Tibial nerve (tissue), 4 donors: Measurements from ENCODE around the gene INO80. TPM values are rescaled to one million over a fixed set of nuclear protein-coding genes. Genes with fewer than 3 reads are reported as not detected.

Experiments used
- DNase-seq, 2 donors: peaks; one replicate each; pipeline ENCODE4 v3.0.0-alpha.2; 2019; ENCODE audit warnings: low spot score in 2 of 2
- H3K27ac ChIP-seq, 4 donors: fragments of 200-600 bp; sonication (generic) in 3 of 4; one replicate each; pipeline ENCODE4 v1.5.1; 2017 to 2019; ENCODE audit warnings: mild to moderate bottlenecking in 1 of 4
- H3K27me3 ChIP-seq, 2 donors: fragments of 200-600 bp; sonication (generic) in 1 of 2; one replicate each; pipeline versions ENCODE4 v1.5.1 to v1.6.0; 2017 to 2019
- H3K36me3 ChIP-seq, 3 donors: fragments of 200-600 bp; sonication (generic); one replicate each; pipeline ENCODE4 v1.5.1; 2018 to 2019
- H3K4me1 ChIP-seq, 4 donors: fragments of 200-600 bp; sonication (generic) in 3 of 4; one replicate each; pipeline ENCODE4 v1.5.1; 2017 to 2019
- H3K4me3 ChIP-seq, 4 donors: fragments of 200-600 bp; sonication (generic) in 3 of 4; one replicate each; pipeline ENCODE4 v1.5.1; 2017 to 2019; ENCODE audit warnings: mild to moderate bottlenecking in 1 of 4, moderate library complexity in 1 of 4
- H3K9me3 ChIP-seq, 4 donors: fragments of 200-600 bp; sonication (generic) in 3 of 4; one replicate each; pipeline ENCODE4 v1.5.1; 2017 to 2019
- CTCF ChIP-seq, 5 experiments: fragments of 200-600 bp in 3 of 5; fragments of 450-650 bp in 2 of 5; sonication (generic) in 3 of 5; IDR thresholded peaks; one replicate each; pipeline ENCODE4 v1.5.1; 2016 to 2019; ENCODE audit warnings: antibody characterized with exemption in 5 of 5, mild to moderate bottlenecking in 3 of 5, moderate library complexity in 2 of 5
- EP300 ChIP-seq, 2 donors: sonication (generic); formaldehyde crosslinking; IDR thresholded peaks; one replicate each; pipeline ENCODE4 v1.6.1; 2017; ENCODE audit warnings: antibody characterized with exemption in 2 of 2, mild to moderate bottlenecking in 1 of 2
- POLR2A ChIP-seq, 2 donors: fragments of 450-650 bp; IDR thresholded peaks; one replicate each; pipeline ENCODE4 v1.6.1; 2017; ENCODE audit warnings: antibody characterized with exemption in 2 of 2, mild to moderate bottlenecking in 2 of 2, moderate library complexity in 2 of 2
- WGBS, 2 donors: methylation state at CpG; one replicate each; pipeline ENCODE4 v1.1.5; 2018; 5-methylcytosine and 5-hydroxymethylcytosine counted together
- total RNA-seq, 4 donors: library from RNA; depleted of rRNA; stranded (reverse); fragments of >200 nt; gene quantifications; one replicate each; pipeline ENCODE4 v1.1.0, GENCODE V29; 2016

INO80 gene
- total RNA-seq, 4 donors from 2014 or later: 21.6 to 40.8 (median 33.2) TPM

- no peak for DNase-seq
- Histone ChIP-seq H3K9me3 (no peaks in the 10 kb centered on the region), H3K4me1 (peaks cover 0 to 7% (median 2%) of the 10 kb centered on the region in 4 donors), H3K36me3 (peaks cover 2 to 75% (median 6%) of the 10 kb centered on the region in 3 donors), H3K4me3 (no peak overlapping the region), H3K27me3 (no peaks in the 10 kb centered on the region), H3K27ac (no peak overlapping the region)
- TF ChIP-seq CTCF (IDR thresholded peaks at IDR 0.05) (no peak), POLR2A (IDR thresholded peaks at IDR 0.05) (no peak), EP300 (IDR thresholded peaks at IDR 0.05) (no peak)
- WGBS, 2 donors: 95 to 96% methylated on average over 4 of the region's 4 CpGs
Observed at GRCh38 chr15:40999190-40999589, 116.9 kb downstream of the INO80 start.

- no peaks in the 10 kb centered on the region for H3K27me3 ChIP-seq
- H3K27ac ChIP-seq: no peak overlapping the region
- TF ChIP-seq CTCF (IDR thresholded peaks at IDR 0.05) (no peak), EP300 (IDR thresholded peaks at IDR 0.05) (no peak), POLR2A (IDR thresholded peaks at IDR 0.05) (no peak)
- H3K4me1 ChIP-seq: no peaks in the 10 kb centered on the region
- WGBS, 2 donors: 94% methylated on average over 3 of the region's 3 CpGs
- H3K9me3 ChIP-seq: no peaks in the 10 kb centered on the region
- H3K36me3 ChIP-seq: peaks cover 2 to 80% (median 6%) of the 10 kb centered on the region in 3 donors
- no peak overlapping the region for H3K4me3 ChIP-seq
- DNase-seq: no peak
Observed at GRCh38 chr15:40995656-40996055, 120.4 kb downstream of the INO80 start.

- no peaks in the 10 kb centered on the region for H3K27me3 ChIP-seq
- no peak for TF ChIP-seq POLR2A (IDR thresholded peaks at IDR 0.05)
- no peak for TF ChIP-seq EP300 (IDR thresholded peaks at IDR 0.05)
- no peak for TF ChIP-seq CTCF (IDR thresholded peaks at IDR 0.05)
- no peak overlapping the region for H3K27ac ChIP-seq
- H3K4me3 ChIP-seq: no peak overlapping the region
- no peaks in the 10 kb centered on the region for H3K4me1 ChIP-seq
- H3K36me3 ChIP-seq: peaks cover 0 to 71% (median 2%) of the 10 kb centered on the region in 3 donors
- 87 to 88% methylated on average over 5 of the region's 5 CpGs for WGBS, 2 donors
- no peaks in the 10 kb centered on the region for H3K9me3 ChIP-seq
- no peak for DNase-seq
Observed at GRCh38 chr15:40992825-40993224, 123.3 kb downstream of the INO80 start.

GRCh38 chr15:40992241-40992741, 123.8 kb downstream of the INO80 start:
- no peaks in the 10 kb centered on the region for H3K27me3 ChIP-seq
- no peak overlapping the region for H3K4me3 ChIP-seq
- TF ChIP-seq CTCF (IDR thresholded peaks at IDR 0.05): no peak
- no peak for TF ChIP-seq POLR2A (IDR thresholded peaks at IDR 0.05)
- TF ChIP-seq EP300 (IDR thresholded peaks at IDR 0.05): no peak
- peaks cover 0 to 72% (median 2%) of the 10 kb centered on the region in 3 donors for H3K36me3 ChIP-seq
- 56 to 64% methylated on average over 1 of the region's 1 CpG for WGBS, 2 donors
- H3K4me1 ChIP-seq: no peaks in the 10 kb centered on the region
- no peaks in the 10 kb centered on the region for H3K9me3 ChIP-seq
- no peak for DNase-seq
- no peak overlapping the region for H3K27ac ChIP-seq

- TF ChIP-seq CTCF (IDR thresholded peaks at IDR 0.05) (no peak), EP300 (IDR thresholded peaks at IDR 0.05) (no peak), POLR2A (IDR thresholded peaks at IDR 0.05) (no peak)
- WGBS, 2 donors: 69 to 70% methylated on average over 3 of the region's 3 CpGs
- DNase-seq: no peak
- Histone ChIP-seq H3K9me3 (no peaks in the 10 kb centered on the region), H3K27me3 (no peaks in the 10 kb centered on the region), H3K27ac (no peak overlapping the region), H3K4me1 (no peaks in the 10 kb centered on the region), H3K4me3 (no peak overlapping the region), H3K36me3 (peaks cover 5 to 72% (median 7%) of the 10 kb centered on the region in 3 donors)
Observed at GRCh38 chr15:40991355-40991754, 124.7 kb downstream of the INO80 start.
